Measurements from ENCODE around the gene LBX2. TPM values are rescaled to one million over a fixed set of nuclear protein-coding genes. Genes with fewer than 3 reads are reported as not detected.
A peak's percentile ranks its signal among the peaks of the same experiment; 100 is the strongest.

LBX2 gene
- total RNA-seq, 1 experiment from 2014 or later = 4.0 TPM

GRCh38 chr2:74526649-74527230 is 27.3 kb upstream of the LBX2 start:
- no peak for DNase-seq (ENCODE audit: low read depth)

GRCh38 chr2:74525717-74526648 is 26.6 kb upstream of the LBX2 start, which contains the start of gene DQX1:
Gene DQX1, minus strand, starts transcription at chr2:74526231. Its CDS starts 502 bp downstream, at chr2:74525729.
- peak; percentile 54 for DNase-seq (ENCODE audit: low read depth)

GRCh38 chr2:74524955-74525716 is 25.7 kb upstream of the LBX2 start:
- DNase-seq (ENCODE audit: low read depth) = no peak

- no peak for DNase-seq (ENCODE audit: low read depth)
Observed at GRCh38 chr2:74524005-74524404, 24.6 kb upstream of the LBX2 start.

- no peak for DNase-seq (ENCODE audit: low read depth)
Observed at GRCh38 chr2:74522516-74522915, 23.1 kb upstream of the LBX2 start.

- DNase-seq (ENCODE audit: low read depth) = no peak
Observed at GRCh38 chr2:74516650-74517049, 17.2 kb upstream of the LBX2 start.

- no peak for DNase-seq (ENCODE audit: low read depth)
Observed at GRCh38 chr2:74515981-74516633, 16.7 kb upstream of the LBX2 start.

GRCh38 chr2:74515271-74515980 is 16.0 kb upstream of the LBX2 start:
- DNase-seq (ENCODE audit: low read depth) = no peak

GRCh38 chr2:74514368-74515270 is 15.2 kb upstream of the LBX2 start, which contains the start of gene TLX2:
Gene TLX2, plus strand, starts transcription at chr2:74514450. Its CDS starts 357 bp downstream, at chr2:74514807.
- DNase-seq (ENCODE audit: low read depth) = no peak

- no peak for DNase-seq (ENCODE audit: low read depth)
Observed at GRCh38 chr2:74513605-74514367, 14.4 kb upstream of the LBX2 start.

- DNase-seq (ENCODE audit: low read depth) = no peak
Observed at GRCh38 chr2:74512744-74513604, 13.6 kb upstream of the LBX2 start.

GRCh38 chr2:74511104-74511989 is 11.9 kb upstream of the LBX2 start:
- DNase-seq (ENCODE audit: low read depth) = peak; percentile 36

GRCh38 chr2:74510272-74510671 is 10.9 kb upstream of the LBX2 start:
- DNase-seq (ENCODE audit: low read depth) = no peak

- no peak for DNase-seq (ENCODE audit: low read depth)
Observed at GRCh38 chr2:74507926-74508520, 8.6 kb upstream of the LBX2 start.

- peak; percentile 96 for DNase-seq (ENCODE audit: low read depth)
Observed at GRCh38 chr2:74507145-74507925, 7.9 kb upstream of the LBX2 start, which contains the start of gene PCGF1. Gene PCGF1, minus strand, starts transcription at chr2:74507695. Its CDS starts 27 bp downstream, at chr2:74507668.
